ENCODE results near the gene FOSL1.

DNA sequence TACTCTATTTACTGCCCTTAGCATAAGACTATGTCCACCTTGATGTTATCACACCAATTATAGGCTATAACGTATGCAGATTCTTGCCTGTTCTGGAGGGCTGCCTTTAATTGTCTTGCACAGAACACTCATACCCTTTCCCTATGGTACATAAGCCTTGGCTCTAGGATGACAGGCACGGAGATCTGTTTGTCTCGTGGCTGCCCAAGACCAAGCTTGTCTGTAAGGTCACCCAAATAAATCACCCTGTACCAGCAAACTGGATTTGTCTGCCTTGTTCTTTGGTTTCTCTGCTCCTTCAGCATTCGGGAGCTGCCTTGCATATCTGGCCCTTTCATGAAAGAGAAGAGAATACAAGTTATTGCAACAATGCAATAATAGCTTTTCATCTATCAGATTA is 37.6 kb upstream of the FOSL1 start:
- TF ChIP-seq, protein P1, sequence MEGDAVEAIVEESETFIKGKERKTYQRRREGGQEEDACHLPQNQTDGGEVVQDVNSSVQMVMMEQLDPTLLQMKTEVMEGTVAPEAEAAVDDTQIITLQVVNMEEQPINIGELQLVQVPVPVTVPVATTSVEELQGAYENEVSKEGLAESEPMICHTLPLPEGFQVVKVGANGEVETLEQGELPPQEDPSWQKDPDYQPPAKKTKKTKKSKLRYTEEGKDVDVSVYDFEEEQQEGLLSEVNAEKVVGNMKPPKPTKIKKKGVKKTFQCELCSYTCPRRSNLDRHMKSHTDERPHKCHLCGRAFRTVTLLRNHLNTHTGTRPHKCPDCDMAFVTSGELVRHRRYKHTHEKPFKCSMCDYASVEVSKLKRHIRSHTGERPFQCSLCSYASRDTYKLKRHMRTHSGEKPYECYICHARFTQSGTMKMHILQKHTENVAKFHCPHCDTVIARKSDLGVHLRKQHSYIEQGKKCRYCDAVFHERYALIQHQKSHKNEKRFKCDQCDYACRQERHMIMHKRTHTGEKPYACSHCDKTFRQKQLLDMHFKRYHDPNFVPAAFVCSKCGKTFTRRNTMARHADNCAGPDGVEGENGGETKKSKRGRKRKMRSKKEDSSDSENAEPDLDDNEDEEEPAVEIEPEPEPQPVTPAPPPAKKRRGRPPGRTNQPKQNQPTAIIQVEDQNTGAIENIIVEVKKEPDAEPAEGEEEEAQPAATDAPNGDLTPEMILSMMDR (IDR thresholded peaks at IDR 0.05) = no peak
- TF ChIP-seq POLR2A (IDR thresholded peaks at IDR 0.05) = no peak
